Measurements from ENCODE around the gene MAP4K3.

MAP4K3 gene

DNA sequence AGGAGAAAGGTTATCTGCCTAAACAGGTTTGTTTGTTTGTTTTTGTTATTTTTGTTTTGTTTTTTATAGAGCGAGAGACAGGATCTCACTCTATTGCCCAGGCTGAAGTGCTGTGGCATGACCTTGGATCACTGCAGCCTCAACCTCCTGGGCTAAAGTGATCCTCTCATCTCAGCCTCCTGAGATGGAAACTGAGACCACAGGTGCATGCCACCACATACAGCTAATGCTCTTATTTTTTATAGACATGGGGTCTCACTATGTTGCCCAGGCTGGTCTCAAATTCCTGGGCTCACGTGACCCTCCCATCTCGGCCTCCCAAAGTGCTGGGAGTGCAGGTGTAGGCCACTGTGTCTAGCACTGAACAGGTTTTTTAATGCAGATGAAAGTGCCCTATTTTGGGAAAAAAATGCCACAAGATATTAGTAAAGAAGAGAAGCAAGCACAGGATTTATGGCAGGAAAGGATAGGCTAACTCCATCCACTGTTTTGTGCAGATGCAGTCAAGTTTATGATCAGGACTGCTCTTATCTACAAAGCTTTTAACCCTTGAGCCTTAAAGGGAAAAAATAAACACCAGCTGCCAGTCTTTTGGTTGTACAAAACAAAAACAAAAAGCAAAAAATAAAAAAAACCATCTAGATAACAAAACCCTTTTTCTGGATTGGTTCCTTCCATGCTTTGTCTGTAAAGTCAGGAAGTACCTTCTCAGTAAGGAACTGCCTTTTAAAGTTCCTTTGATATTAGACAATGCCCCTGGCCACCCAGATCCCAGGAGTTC lies 29.4 kb downstream of the MAP4K3 start:
- Histone ChIP-seq H3K9me3 (ENCODE audit: control insufficient read depth, insufficient read depth, low read depth, low read length) (no peaks in the 10 kb centered on the region), H3K36me3 (ENCODE audit: control insufficient read depth in 2 of 2, insufficient read depth in 1 of 2, low read length in 2 of 2) (no peaks in the 10 kb centered on the region), H3K4me3 (ENCODE audit: low read depth, low read length) (no peak overlapping the region), H3K4me1 (ENCODE audit: control insufficient read depth, insufficient read depth, low read length) (peaks cover 28% of the 10 kb centered on the region), H3K27ac (ENCODE audit: extremely low read depth, low read depth, low read length) (no peak overlapping the region)
- POLR2A ChIA-PET: no interaction called here
- CTCF ChIA-PET: interaction anchor here (0.7 to 0.9 kb wide), 2 partner anchors 8 to 321 kb away, joined by 3 read pairs; no protein-coding TSS in a partner anchor
- TF ChIP-seq ZNF121 (tag by site-specific recombination; IDR thresholded peaks at IDR 0.05) (peak; percentile 91), SP2 (tag by site-specific recombination; IDR thresholded peaks at IDR 0.05) (no peak), GFI1B (tag by site-specific recombination; IDR thresholded peaks at IDR 0.05) (no peak), ZNF544 (tag by site-specific recombination; IDR thresholded peaks at IDR 0.05) (no peak), ZXDB (tag by site-specific recombination; IDR thresholded peaks at IDR 0.05) (no peak), ZNF292 (tag by site-specific recombination; IDR thresholded peaks at IDR 0.05; ENCODE audit: borderline replicate concordance, low read depth) (no peak), ZNF501 (tag by site-specific recombination; IDR thresholded peaks at IDR 0.05) (no peak), ZNF629 (tag by site-specific recombination; IDR thresholded peaks at IDR 0.05) (no peak), ZNF76 (tag by site-specific recombination; IDR thresholded peaks at IDR 0.05; ENCODE audit: borderline replicate concordance, low read depth) (no peak), ZNF623 (tag by site-specific recombination; IDR thresholded peaks at IDR 0.05) (no peak), ZNF660 (tag by site-specific recombination; IDR thresholded peaks at IDR 0.05) (no peak), ZNF670 (tag by site-specific recombination; IDR thresholded peaks at IDR 0.05; ENCODE audit: low read depth) (no peak), KLF9 (tag by site-specific recombination; IDR thresholded peaks at IDR 0.05; ENCODE audit: low read depth) (no peak), ZNF747 (tag by site-specific recombination; IDR thresholded peaks at IDR 0.05) (no peak), SETDB1 (IDR thresholded peaks at IDR 0.05; ENCODE audit: insufficient read length, low read length) (no peak), RBAK (tag by site-specific recombination; IDR thresholded peaks at IDR 0.05) (no peak), FEZF1 (tag by site-specific recombination; IDR thresholded peaks at IDR 0.05) (peak; percentile 71), GLI2 (tag by site-specific recombination; IDR thresholded peaks at IDR 0.05; ENCODE audit: borderline replicate concordance, low read depth) (no peak), SCRT1 (tag by site-specific recombination; IDR thresholded peaks at IDR 0.05; ENCODE audit: borderline replicate concordance) (no peak)
- TF ChIP-seq, protein P1, sequence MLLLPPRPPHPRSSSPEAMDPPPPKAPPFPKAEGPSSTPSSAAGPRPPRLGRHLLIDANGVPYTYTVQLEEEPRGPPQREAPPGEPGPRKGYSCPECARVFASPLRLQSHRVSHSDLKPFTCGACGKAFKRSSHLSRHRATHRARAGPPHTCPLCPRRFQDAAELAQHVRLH (tag by site-specific recombination; IDR thresholded peaks at IDR 0.05): no peak
- TF ChIP-seq, protein P2, sequence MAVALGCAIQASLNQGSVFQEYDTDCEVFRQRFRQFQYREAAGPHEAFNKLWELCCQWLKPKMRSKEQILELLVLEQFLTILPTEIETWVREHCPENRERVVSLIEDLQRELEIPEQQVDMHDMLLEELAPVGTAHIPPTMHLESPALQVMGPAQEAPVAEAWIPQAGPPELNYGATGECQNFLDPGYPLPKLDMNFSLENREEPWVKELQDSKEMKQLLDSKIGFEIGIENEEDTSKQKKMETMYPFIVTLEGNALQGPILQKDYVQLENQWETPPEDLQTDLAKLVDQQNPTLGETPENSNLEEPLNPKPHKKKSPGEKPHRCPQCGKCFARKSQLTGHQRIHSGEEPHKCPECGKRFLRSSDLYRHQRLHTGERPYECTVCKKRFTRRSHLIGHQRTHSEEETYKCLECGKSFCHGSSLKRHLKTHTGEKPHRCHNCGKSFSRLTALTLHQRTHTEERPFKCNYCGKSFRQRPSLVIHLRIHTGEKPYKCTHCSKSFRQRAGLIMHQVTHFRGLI (tag by site-specific recombination; IDR thresholded peaks at IDR 0.05): no peak
- TF ChIP-seq, protein P3, sequence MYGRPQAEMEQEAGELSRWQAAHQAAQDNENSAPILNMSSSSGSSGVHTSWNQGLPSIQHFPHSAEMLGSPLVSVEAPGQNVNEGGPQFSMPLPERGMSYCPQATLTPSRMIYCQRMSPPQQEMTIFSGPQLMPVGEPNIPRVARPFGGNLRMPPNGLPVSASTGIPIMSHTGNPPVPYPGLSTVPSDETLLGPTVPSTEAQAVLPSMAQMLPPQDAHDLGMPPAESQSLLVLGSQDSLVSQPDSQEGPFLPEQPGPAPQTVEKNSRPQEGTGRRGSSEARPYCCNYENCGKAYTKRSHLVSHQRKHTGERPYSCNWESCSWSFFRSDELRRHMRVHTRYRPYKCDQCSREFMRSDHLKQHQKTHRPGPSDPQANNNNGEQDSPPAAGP (tag by site-specific recombination; IDR thresholded peaks at IDR 0.05): no peak
- TF ChIP-seq, protein P4, sequence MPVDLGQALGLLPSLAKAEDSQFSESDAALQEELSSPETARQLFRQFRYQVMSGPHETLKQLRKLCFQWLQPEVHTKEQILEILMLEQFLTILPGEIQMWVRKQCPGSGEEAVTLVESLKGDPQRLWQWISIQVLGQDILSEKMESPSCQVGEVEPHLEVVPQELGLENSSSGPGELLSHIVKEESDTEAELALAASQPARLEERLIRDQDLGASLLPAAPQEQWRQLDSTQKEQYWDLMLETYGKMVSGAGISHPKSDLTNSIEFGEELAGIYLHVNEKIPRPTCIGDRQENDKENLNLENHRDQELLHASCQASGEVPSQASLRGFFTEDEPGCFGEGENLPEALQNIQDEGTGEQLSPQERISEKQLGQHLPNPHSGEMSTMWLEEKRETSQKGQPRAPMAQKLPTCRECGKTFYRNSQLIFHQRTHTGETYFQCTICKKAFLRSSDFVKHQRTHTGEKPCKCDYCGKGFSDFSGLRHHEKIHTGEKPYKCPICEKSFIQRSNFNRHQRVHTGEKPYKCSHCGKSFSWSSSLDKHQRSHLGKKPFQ (tag by site-specific recombination; IDR thresholded peaks at IDR 0.05): no peak
- TF ChIP-seq, protein P5, sequence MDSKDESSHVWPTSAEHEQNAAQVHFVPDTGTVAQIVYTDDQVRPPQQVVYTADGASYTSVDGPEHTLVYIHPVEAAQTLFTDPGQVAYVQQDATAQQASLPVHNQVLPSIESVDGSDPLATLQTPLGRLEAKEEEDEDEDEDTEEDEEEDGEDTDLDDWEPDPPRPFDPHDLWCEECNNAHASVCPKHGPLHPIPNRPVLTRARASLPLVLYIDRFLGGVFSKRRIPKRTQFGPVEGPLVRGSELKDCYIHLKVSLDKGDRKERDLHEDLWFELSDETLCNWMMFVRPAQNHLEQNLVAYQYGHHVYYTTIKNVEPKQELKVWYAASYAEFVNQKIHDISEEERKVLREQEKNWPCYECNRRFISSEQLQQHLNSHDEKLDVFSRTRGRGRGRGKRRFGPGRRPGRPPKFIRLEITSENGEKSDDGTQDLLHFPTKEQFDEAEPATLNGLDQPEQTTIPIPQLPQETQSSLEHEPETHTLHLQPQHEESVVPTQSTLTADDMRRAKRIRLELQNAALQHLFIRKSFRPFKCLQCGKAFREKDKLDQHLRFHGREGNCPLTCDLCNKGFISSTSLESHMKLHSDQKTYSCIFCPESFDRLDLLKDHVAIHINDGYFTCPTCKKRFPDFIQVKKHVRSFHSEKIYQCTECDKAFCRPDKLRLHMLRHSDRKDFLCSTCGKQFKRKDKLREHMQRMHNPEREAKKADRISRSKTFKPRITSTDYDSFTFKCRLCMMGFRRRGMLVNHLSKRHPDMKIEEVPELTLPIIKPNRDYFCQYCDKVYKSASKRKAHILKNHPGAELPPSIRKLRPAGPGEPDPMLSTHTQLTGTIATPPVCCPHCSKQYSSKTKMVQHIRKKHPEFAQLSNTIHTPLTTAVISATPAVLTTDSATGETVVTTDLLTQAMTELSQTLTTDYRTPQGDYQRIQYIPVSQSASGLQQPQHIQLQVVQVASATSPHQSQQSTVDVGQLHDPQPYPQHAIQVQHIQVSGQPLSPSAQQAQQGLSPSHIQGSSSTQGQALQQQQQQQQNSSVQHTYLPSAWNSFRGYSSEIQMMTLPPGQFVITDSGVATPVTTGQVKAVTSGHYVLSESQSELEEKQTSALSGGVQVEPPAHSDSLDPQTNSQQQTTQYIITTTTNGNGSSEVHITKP (tag by site-specific recombination; IDR thresholded peaks at IDR 0.05): peak; percentile 76
